ENCODE results near the gene UBTF. TPM values are rescaled to one million over a fixed set of nuclear protein-coding genes. Genes with fewer than 3 reads are reported as not detected.

Gene UBTF
- total and polyA plus RNA-seq, 9 of the 15 experiments (the other 6 are each of a cell fraction or from before 2014, with no cell fraction given): 1.2 to 113 (median 83.6) TPM

DNA sequence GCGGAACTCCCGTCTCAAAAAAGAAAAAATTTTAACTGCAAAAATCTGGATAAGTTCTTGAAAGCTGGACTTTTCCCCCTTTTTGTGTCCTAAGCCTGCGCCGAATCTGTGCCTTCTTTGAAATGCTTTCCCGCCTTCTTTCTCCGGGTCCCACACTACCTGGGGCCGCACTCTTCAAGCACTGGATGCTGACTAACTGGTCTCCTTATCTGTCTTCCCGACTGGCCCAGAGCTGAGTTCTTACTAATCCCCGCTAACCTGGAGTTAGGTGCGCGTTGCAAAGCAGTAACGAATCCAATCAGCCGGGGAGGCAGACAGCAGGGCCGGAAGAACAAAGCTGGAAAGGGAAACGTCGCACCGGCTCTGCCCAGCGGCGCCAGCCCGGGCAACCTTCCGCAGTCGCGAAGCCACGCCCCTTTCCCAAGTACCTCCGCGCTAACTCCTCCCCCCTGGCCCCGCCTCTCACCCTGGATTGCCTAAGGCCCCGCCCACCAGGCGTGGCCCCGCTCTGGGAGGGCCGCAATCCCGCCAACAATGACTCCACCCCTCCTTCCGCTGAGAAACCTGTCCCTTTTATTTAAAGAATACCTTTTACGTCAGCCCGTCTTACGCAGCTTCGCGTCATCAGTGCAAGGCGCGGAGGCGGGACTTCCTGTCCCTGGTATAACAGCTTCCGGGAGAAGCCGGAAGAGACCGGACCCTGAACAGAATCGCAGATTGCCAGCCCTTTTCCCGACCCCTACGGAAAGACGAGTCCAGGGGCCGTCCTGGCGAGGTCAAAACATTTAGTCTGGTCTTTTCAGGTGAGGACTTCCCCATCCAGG is 33.0 kb downstream of the UBTF start, which contains the start of gene TMUB2 (continued):
- peak; percentile 98 for TF ChIP-seq ZBTB40 (IDR thresholded peaks at IDR 0.05)
- TF ChIP-seq ZBTB40 (CRISPR knock-in tag; IDR thresholded peaks at IDR 0.05): no peak
- peak in 1 of 2 experiments; percentile 82; a peak in 2 of 4 replicates for TF ChIP-seq CSDE1 (IDR thresholded peaks at IDR 0.05)
- 0 out of 2 replicates have a peak, but pooled peaks have one; percentile 35 for TF ChIP-seq ZNF121 (CRISPR knock-in tag; conservative IDR thresholded peaks at IDR 0.05)
- TF ChIP-seq PHB2 (IDR thresholded peaks at IDR 0.05; ENCODE audit: low read depth): no peak
- peak in 1 of 2 experiments; percentile 81; a peak in 2 of 4 replicates for TF ChIP-seq HDAC1 (IDR thresholded peaks at IDR 0.05)
- no peak for TF ChIP-seq ZNF316 (IDR thresholded peaks at IDR 0.05)
- no peak for TF ChIP-seq MEF2D (tag; conservative IDR thresholded peaks at IDR 0.05; ENCODE audit: low read depth)
- TF ChIP-seq XRCC5 (IDR thresholded peaks at IDR 0.05; ENCODE audit: low read depth, low read length): no peak
- no peak for TF ChIP-seq ILK (tag; IDR thresholded peaks at IDR 0.05; ENCODE audit: borderline replicate concordance, low read depth)
- TF ChIP-seq HDGF (IDR thresholded peaks at IDR 0.05): peak; percentile 58; the same call in 1 of the 2 replicates
- TF ChIP-seq MBD2 (IDR thresholded peaks at IDR 0.05; ENCODE audit: borderline replicate concordance, low read depth): peak; percentile 72
- TF ChIP-seq LARP7 (IDR thresholded peaks at IDR 0.05): no peak
- no peak for TF ChIP-seq THRAP3 (IDR thresholded peaks at IDR 0.05; ENCODE audit: borderline replicate concordance)
- TF ChIP-seq, protein P1, sequence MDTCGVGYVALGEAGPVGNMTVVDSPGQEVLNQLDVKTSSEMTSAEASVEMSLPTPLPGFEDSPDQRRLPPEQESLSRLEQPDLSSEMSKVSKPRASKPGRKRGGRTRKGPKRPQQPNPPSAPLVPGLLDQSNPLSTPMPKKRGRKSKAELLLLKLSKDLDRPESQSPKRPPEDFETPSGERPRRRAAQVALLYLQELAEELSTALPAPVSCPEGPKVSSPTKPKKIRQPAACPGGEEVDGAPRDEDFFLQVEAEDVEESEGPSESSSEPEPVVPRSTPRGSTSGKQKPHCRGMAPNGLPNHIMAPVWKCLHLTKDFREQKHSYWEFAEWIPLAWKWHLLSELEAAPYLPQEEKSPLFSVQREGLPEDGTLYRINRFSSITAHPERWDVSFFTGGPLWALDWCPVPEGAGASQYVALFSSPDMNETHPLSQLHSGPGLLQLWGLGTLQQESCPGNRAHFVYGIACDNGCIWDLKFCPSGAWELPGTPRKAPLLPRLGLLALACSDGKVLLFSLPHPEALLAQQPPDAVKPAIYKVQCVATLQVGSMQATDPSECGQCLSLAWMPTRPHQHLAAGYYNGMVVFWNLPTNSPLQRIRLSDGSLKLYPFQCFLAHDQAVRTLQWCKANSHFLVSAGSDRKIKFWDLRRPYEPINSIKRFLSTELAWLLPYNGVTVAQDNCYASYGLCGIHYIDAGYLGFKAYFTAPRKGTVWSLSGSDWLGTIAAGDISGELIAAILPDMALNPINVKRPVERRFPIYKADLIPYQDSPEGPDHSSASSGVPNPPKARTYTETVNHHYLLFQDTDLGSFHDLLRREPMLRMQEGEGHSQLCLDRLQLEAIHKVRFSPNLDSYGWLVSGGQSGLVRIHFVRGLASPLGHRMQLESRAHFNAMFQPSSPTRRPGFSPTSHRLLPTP (IDR thresholded peaks at IDR 0.05; ENCODE audit: borderline replicate concordance, extremely low read depth, insufficient read length): no peak

Data from K562 (cell line).